Natural killer cell (primary cell): Measurements from ENCODE around the gene BTBD16. TPM values are rescaled to one million over a fixed set of nuclear protein-coding genes. Genes with fewer than 3 reads are reported as not detected.

Experiments used
- ATAC-seq, 3 donors: fragments of 150-1000 bp in 2 of 3; fragments of 200-7000 bp in 1 of 3; cut with Tn5 transposase; 1 replicate in 1 of 3; 2 replicates in 2 of 3; pipeline ENCODE4 v1.10.0; 2021; ENCODE audit warnings: mild to moderate bottlenecking in 2 of 3, moderate library complexity in 2 of 3
- DNase-seq, 2 donors: peaks; one replicate each; pipeline versions ENCODE4 v3.0.0 to v3.0.0-alpha.2; 2013 to 2021; ENCODE audit warnings: mixed read lengths in 1 of 2
- H3K27ac ChIP-seq: one replicate; pipeline ENCODE4 v1.5.1; 2013; ENCODE audit warnings: mild to moderate bottlenecking, low read length
- H3K27me3 ChIP-seq: one replicate; pipeline ENCODE4 v1.6.1; 2013; ENCODE audit warnings: low read length; ENCODE audit not compliant: control insufficient read depth, insufficient read depth
- H3K36me3 ChIP-seq: one replicate; pipeline ENCODE4 v1.6.1; 2013; ENCODE audit warnings: low read length; ENCODE audit not compliant: control insufficient read depth, insufficient read depth
- H3K4me1 ChIP-seq: one replicate; pipeline ENCODE4 v1.6.1; 2013; ENCODE audit warnings: low read length; ENCODE audit not compliant: control insufficient read depth, insufficient read depth
- H3K4me3 ChIP-seq: one replicate; pipeline ENCODE4 v1.5.1; 2013; ENCODE audit warnings: low read length
- H3K9me3 ChIP-seq: one replicate; pipeline ENCODE4 v1.6.1; 2013; ENCODE audit warnings: low read length; ENCODE audit not compliant: control insufficient read depth, insufficient read depth
- H3K27ac Mint-ChIP-seq, 2 donors: one replicate each; pipeline ENCODE4 v1.8.0; 2022; ENCODE audit warnings: mild to moderate bottlenecking in 2 of 2, mixed read lengths in 2 of 2, moderate library complexity in 1 of 2
- H3K27me3 Mint-ChIP-seq, 2 donors: one replicate each; pipeline ENCODE4 v1.8.0; 2022; ENCODE audit warnings: low read depth in 2 of 2, mixed read lengths in 2 of 2
- H3K36me3 Mint-ChIP-seq: one replicate; pipeline ENCODE4 v1.8.0; 2022; ENCODE audit warnings: mixed read lengths
- H3K4me1 Mint-ChIP-seq, 2 donors: one replicate each; pipeline ENCODE4 v1.8.0; 2022; ENCODE audit warnings: mixed read lengths in 2 of 2
- H3K4me3 Mint-ChIP-seq: one replicate; pipeline ENCODE4 v1.8.0; 2022; ENCODE audit warnings: mild to moderate bottlenecking, moderate library complexity, mixed read lengths
- H3K9me3 Mint-ChIP-seq, 2 donors: one replicate each; pipeline ENCODE4 v1.8.0; 2022; ENCODE audit warnings: mixed read lengths in 2 of 2
- CTCF ChIP-seq: fragments of 200-600 bp; IDR thresholded peaks from one replicate; pipeline ENCODE4 v1.8.0; 2022; ENCODE audit warnings: antibody characterized with exemption
- WGBS: methylation state at CpG from one replicate; pipeline ENCODE4 v1.1.7; 2013; ENCODE audit warnings: missing lambda C conversion rate; ENCODE audit not compliant: insufficient coverage; 5-methylcytosine and 5-hydroxymethylcytosine counted together
- intact Hi-C: fragments of 100-400 bp; cut with micrococcal nuclease; formaldehyde crosslinking; loops from one replicate; pipeline ENCODE4 v1.14.2; 2022
- total RNA-seq, 4 donors: library from RNA; stranded (reverse); fragments of 120-200 nt in 1 of 4; gene quantifications; one replicate each; pipeline versions ENCODE4 v1.2.3 to v1.2.4, GENCODE V29; 2013 to 2022

BTBD16 gene
- total RNA-seq, 3 donors from 2014 or later (not counting 1 experiment from before 2014, with no cell fraction given): not detected

GRCh38 chr10:122338609-122339441 lies 67.7 kb downstream of the BTBD16 start:
- no peaks in the 10 kb centered on the region for H3K4me1 ChIP-seq
- H3K27ac Mint-ChIP-seq: no peak overlapping the region
- no peaks in the 10 kb centered on the region for H3K9me3 Mint-ChIP-seq
- no peak overlapping the region for H3K4me3 Mint-ChIP-seq
- no peak for ATAC-seq
- no peak overlapping the region for H3K4me3 ChIP-seq
- 94% methylated on average over 14 of the region's 15 CpGs for WGBS
- no peak for TF ChIP-seq CTCF
- no peaks in the 10 kb centered on the region for H3K27me3 ChIP-seq
- no peaks in the 10 kb centered on the region for H3K9me3 ChIP-seq
- DNase-seq: no peak
- peaks cover 5 to 12% of the 10 kb centered on the region in 2 donors for H3K27me3 Mint-ChIP-seq
- intact Hi-C loops: no loop called here
- H3K36me3 ChIP-seq: no peaks in the 10 kb centered on the region
- peaks cover 6 to 7% of the 10 kb centered on the region in 2 donors for H3K4me1 Mint-ChIP-seq
- no peak overlapping the region for H3K27ac ChIP-seq
- no peaks in the 10 kb centered on the region for H3K36me3 Mint-ChIP-seq

- DNase-seq: no peak
- H3K27me3 ChIP-seq: no peaks in the 10 kb centered on the region
- no peaks in the 10 kb centered on the region for H3K9me3 ChIP-seq
- no peaks in the 10 kb centered on the region for H3K36me3 ChIP-seq
- no peak overlapping the region for H3K4me3 ChIP-seq
- Mint-ChIP-seq H3K27ac (no peak overlapping the region), H3K36me3 (no peaks in the 10 kb centered on the region), H3K4me1 (peaks cover 7 to 11% of the 10 kb centered on the region in 2 donors), H3K9me3 (no peaks in the 10 kb centered on the region), H3K27me3 (no peaks in the 10 kb centered on the region), H3K4me3 (no peak overlapping the region)
- no peak for TF ChIP-seq CTCF
- WGBS: 88% methylated on average over 11 of the region's 11 CpGs
- no peak overlapping the region for H3K27ac ChIP-seq
- ATAC-seq: no peak
- intact Hi-C loops: no loop called here
- no peaks in the 10 kb centered on the region for H3K4me1 ChIP-seq
Observed at GRCh38 chr10:122341141-122341810, 70.2 kb downstream of the BTBD16 start.

GRCh38 chr10:122342293-122343134 lies 71.4 kb downstream of the BTBD16 start:
- no peaks in the 10 kb centered on the region for H3K27me3 Mint-ChIP-seq
- WGBS: 85% methylated on average over 6 of the region's 8 CpGs
- no peak overlapping the region for H3K27ac Mint-ChIP-seq
- Histone ChIP-seq H3K4me1 (no peaks in the 10 kb centered on the region), H3K9me3 (no peaks in the 10 kb centered on the region), H3K36me3 (no peaks in the 10 kb centered on the region), H3K27ac (no peak overlapping the region), H3K4me3 (no peak overlapping the region), H3K27me3 (no peaks in the 10 kb centered on the region)
- peak; percentile 57 to 82 (median 78) for ATAC-seq
- no peaks in the 10 kb centered on the region for H3K36me3 Mint-ChIP-seq
- intact Hi-C loops: loop anchor here (1.0 to 2.0 kb wide), 3 partner anchors 44 to 223 kb away; no protein-coding TSS in a partner anchor
- peaks cover 7 to 19% of the 10 kb centered on the region in 2 donors for H3K4me1 Mint-ChIP-seq
- H3K4me3 Mint-ChIP-seq: no peak overlapping the region
- peak; percentile 85 for TF ChIP-seq CTCF
- no peaks in the 10 kb centered on the region for H3K9me3 Mint-ChIP-seq
- peak; percentile 39 to 81 for DNase-seq
